ENCODE data around the gene SNRK.

DNA sequence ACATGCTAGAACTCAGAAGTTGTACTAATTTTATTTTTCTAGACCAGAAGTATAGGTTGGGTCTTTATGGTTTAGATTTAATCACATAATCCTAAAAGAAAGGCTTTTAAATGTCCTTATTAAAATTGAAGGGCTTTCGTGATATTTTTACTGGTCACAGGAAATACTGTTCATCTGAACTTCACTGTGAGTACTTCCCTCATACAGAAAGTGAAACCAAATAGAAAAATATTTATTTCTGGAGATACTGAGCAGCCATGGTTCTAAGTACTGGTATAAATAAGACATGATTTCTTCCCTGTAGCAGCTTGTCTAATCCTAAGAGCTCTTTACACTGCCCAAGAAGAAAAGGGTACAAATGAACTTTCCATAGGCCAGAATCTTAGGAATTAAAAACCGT is 2.0 kb downstream of the SNRK start:
- TF ChIP-seq, protein P1, sequence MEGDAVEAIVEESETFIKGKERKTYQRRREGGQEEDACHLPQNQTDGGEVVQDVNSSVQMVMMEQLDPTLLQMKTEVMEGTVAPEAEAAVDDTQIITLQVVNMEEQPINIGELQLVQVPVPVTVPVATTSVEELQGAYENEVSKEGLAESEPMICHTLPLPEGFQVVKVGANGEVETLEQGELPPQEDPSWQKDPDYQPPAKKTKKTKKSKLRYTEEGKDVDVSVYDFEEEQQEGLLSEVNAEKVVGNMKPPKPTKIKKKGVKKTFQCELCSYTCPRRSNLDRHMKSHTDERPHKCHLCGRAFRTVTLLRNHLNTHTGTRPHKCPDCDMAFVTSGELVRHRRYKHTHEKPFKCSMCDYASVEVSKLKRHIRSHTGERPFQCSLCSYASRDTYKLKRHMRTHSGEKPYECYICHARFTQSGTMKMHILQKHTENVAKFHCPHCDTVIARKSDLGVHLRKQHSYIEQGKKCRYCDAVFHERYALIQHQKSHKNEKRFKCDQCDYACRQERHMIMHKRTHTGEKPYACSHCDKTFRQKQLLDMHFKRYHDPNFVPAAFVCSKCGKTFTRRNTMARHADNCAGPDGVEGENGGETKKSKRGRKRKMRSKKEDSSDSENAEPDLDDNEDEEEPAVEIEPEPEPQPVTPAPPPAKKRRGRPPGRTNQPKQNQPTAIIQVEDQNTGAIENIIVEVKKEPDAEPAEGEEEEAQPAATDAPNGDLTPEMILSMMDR (conservative IDR thresholded peaks at IDR 0.05; ENCODE audit: low read depth in 2 of 2): no peak
- TF ChIP-seq POLR2AphosphoS5 (IDR thresholded peaks at IDR 0.05; ENCODE audit: low read depth): no peak
- TF ChIP-seq, protein P2, sequence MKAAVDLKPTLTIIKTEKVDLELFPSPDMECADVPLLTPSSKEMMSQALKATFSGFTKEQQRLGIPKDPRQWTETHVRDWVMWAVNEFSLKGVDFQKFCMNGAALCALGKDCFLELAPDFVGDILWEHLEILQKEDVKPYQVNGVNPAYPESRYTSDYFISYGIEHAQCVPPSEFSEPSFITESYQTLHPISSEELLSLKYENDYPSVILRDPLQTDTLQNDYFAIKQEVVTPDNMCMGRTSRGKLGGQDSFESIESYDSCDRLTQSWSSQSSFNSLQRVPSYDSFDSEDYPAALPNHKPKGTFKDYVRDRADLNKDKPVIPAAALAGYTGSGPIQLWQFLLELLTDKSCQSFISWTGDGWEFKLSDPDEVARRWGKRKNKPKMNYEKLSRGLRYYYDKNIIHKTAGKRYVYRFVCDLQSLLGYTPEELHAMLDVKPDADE (IDR thresholded peaks at IDR 0.05): no peak
- TF ChIP-seq CREB1 (CRISPR knock-in tag; IDR thresholded peaks at IDR 0.05; ENCODE audit: low read depth): no peak
- TF ChIP-seq, protein P3, sequence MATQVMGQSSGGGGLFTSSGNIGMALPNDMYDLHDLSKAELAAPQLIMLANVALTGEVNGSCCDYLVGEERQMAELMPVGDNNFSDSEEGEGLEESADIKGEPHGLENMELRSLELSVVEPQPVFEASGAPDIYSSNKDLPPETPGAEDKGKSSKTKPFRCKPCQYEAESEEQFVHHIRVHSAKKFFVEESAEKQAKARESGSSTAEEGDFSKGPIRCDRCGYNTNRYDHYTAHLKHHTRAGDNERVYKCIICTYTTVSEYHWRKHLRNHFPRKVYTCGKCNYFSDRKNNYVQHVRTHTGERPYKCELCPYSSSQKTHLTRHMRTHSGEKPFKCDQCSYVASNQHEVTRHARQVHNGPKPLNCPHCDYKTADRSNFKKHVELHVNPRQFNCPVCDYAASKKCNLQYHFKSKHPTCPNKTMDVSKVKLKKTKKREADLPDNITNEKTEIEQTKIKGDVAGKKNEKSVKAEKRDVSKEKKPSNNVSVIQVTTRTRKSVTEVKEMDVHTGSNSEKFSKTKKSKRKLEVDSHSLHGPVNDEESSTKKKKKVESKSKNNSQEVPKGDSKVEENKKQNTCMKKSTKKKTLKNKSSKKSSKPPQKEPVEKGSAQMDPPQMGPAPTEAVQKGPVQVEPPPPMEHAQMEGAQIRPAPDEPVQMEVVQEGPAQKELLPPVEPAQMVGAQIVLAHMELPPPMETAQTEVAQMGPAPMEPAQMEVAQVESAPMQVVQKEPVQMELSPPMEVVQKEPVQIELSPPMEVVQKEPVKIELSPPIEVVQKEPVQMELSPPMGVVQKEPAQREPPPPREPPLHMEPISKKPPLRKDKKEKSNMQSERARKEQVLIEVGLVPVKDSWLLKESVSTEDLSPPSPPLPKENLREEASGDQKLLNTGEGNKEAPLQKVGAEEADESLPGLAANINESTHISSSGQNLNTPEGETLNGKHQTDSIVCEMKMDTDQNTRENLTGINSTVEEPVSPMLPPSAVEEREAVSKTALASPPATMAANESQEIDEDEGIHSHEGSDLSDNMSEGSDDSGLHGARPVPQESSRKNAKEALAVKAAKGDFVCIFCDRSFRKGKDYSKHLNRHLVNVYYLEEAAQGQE (IDR thresholded peaks at IDR 0.05; ENCODE audit: unreplicated experiment): no peak
- no peak for TF ChIP-seq JUNB (IDR thresholded peaks at IDR 0.05; ENCODE audit: unreplicated experiment)
- no peak for TF ChIP-seq ZNF114 (CRISPR knock-in tag; IDR thresholded peaks at IDR 0.05)
- no peak for TF ChIP-seq EZH2 (IDR thresholded peaks at IDR 0.05; ENCODE audit: low read depth, unreplicated experiment)
- no peak for TF ChIP-seq NANOG (IDR thresholded peaks at IDR 0.05; ENCODE audit: borderline replicate concordance)
- TF ChIP-seq EZH2phosphoT487 (IDR thresholded peaks at IDR 0.05; ENCODE audit: unreplicated experiment): no peak

Measured in GM23338 (cell line).